SK-N-SH (cell line): ENCODE measurements around the gene BCAS3. TPM values are rescaled to one million over a fixed set of nuclear protein-coding genes. Genes with fewer than 3 reads are reported as not detected.

ENCODE experiments used
- CTCF ChIA-PET: fragments of 300-600, 350-600 bp; formaldehyde crosslinking; extraction: SDS; loops from one replicate; lab custom pipeline; 2021; lab: Yijun Ruan, JAX
- POLR2A ChIA-PET: fragments of 350-600 bp; sonication (Branson Sonifier 250); formaldehyde crosslinking; extraction: SDS; loops from one replicate; lab custom pipeline; 2020; ENCODE audit warnings: antibody characterized with exemption, inconsistent platforms; lab: Yijun Ruan, JAX
- DNase-seq: peaks from one replicate; pipeline ENCODE4 v3.0.0; 2012
- H2AFZ ChIP-seq: fragments of 200-600 bp; sonication (generic); 2 replicates; pipeline ENCODE4 v1.8.1; 2016; ENCODE audit warnings: antibody characterized with exemption, mild to moderate bottlenecking, low read depth
- H3F3A ChIP-seq: fragments of 200-600 bp; sonication (generic); replicated peaks from 2 replicates; pipeline ENCODE3; 2016; ENCODE audit warnings: antibody characterized with exemption, mild to moderate bottlenecking; ENCODE audit not compliant: insufficient read depth
- H3K27ac ChIP-seq, 2 experiments: fragments of 200-500 bp in 1 of 2; fragments of 200-600 bp in 1 of 2; sonication (Bioruptor generic) in 1 of 2; sonication (generic), shearing (Covaris generic) in 1 of 2; 2 replicates each; pipeline versions ENCODE4 v1.5.1 to v1.6.1; 2014 to 2016; ENCODE audit warnings: low read depth in 2 of 2, inconsistent platforms in 1 of 2, low read length in 1 of 2, mild to moderate bottlenecking in 1 of 2, mixed read lengths in 1 of 2
- H3K27me3 ChIP-seq: fragments of 200-600 bp; sonication (generic), shearing (Covaris generic); 2 replicates; pipeline ENCODE4 v1.6.1; 2016; ENCODE audit warnings: mixed run types; ENCODE audit not compliant: insufficient read depth
- H3K36me3 ChIP-seq, 2 experiments: fragments of 200-500 bp in 1 of 2; fragments of 200-600 bp in 1 of 2; sonication (Bioruptor generic) in 1 of 2; sonication (generic) in 1 of 2; replicated peaks in 1 of 2; 2 replicates each; pipeline versions ENCODE3 to v1.5.1; 2014 to 2016; ENCODE audit warnings: low read length in 1 of 2, mild to moderate bottlenecking in 1 of 2; ENCODE audit not compliant: insufficient read depth in 2 of 2, control insufficient read depth in 1 of 2
- H3K4me1 ChIP-seq, 2 experiments: fragments of 200-500 bp in 1 of 2; fragments of 200-600 bp in 1 of 2; sonication (Bioruptor generic) in 1 of 2; sonication (generic), shearing (Covaris generic) in 1 of 2; 2 replicates each; pipeline versions ENCODE4 v1.5.1 to v1.6.1; 2014 to 2016; ENCODE audit warnings: low read depth in 1 of 2, low read length in 1 of 2, mixed run types in 1 of 2; ENCODE audit not compliant: insufficient read depth in 2 of 2, control insufficient read depth in 1 of 2
- H3K4me2 ChIP-seq: fragments of 200-600 bp; sonication (generic), shearing (Covaris generic); 2 replicates; pipeline ENCODE4 v1.6.1; 2017; ENCODE audit warnings: mixed run types
- H3K4me3 ChIP-seq, 2 experiments: fragments of 200-500 bp in 1 of 2; fragments of 200-600 bp in 1 of 2; sonication (Bioruptor generic) in 1 of 2; sonication (generic), shearing (Covaris generic) in 1 of 2; 2 replicates each; pipeline versions ENCODE4 v1.5.1 to v1.8.1; 2014 to 2016; ENCODE audit warnings: low read depth in 2 of 2, inconsistent platforms in 1 of 2, low read length in 1 of 2, mild to moderate bottlenecking in 1 of 2, mixed read lengths in 1 of 2, moderate library complexity in 1 of 2
- H3K79me2 ChIP-seq: fragments of 200-600 bp; sonication (generic); 2 replicates; pipeline ENCODE4 v1.8.1; 2017; ENCODE audit warnings: mild to moderate bottlenecking; ENCODE audit not compliant: insufficient read depth
- H3K9ac ChIP-seq: fragments of 200-600 bp; sonication (generic); 2 replicates; pipeline ENCODE4 v1.6.1; 2017; ENCODE audit warnings: mixed run types
- H3K9me2 ChIP-seq: fragments of 200-600 bp; sonication (generic); 2 replicates; pipeline ENCODE4 v1.6.1; 2017; ENCODE audit warnings: mixed run types
- H3K9me3 ChIP-seq: fragments of 200-600 bp; sonication (generic); 2 replicates; pipeline ENCODE4 v1.6.1; 2017; ENCODE audit warnings: mixed run types, mild to moderate bottlenecking, moderate library complexity
- H4K20me1 ChIP-seq: fragments of 200-600 bp; sonication (generic); 2 replicates; pipeline ENCODE4 v1.6.1; 2017; ENCODE audit warnings: mild to moderate bottlenecking, mixed run types; ENCODE audit not compliant: insufficient read depth
- ELF1 ChIP-seq: IDR thresholded peaks from 2 replicates; pipeline ENCODE4 v1.4.0; 2012
- EP300 ChIP-seq, 2 experiments: IDR thresholded peaks; 2 replicates each; pipeline versions ENCODE4 v1.4.0 to v1.6.1; 2012; ENCODE audit warnings: borderline replicate concordance in 1 of 2, low read depth in 1 of 2, low read length in 1 of 2
- FOXJ3 ChIP-seq: sonication (generic); formaldehyde crosslinking; IDR thresholded peaks from 2 replicates; pipeline ENCODE4 v1.5.1; 2020; ENCODE audit warnings: mild to moderate bottlenecking, missing genetic modification reagents
- FOXM1 ChIP-seq: IDR thresholded peaks from 2 replicates; pipeline ENCODE4 v1.4.0; 2012; ENCODE audit warnings: low read depth, mild to moderate bottlenecking
- GATA2 ChIP-seq: sonication (generic); formaldehyde crosslinking; IDR thresholded peaks from 2 replicates; pipeline ENCODE4 v1.5.0; 2020; ENCODE audit warnings: mild to moderate bottlenecking, missing genetic modification reagents
- MEF2A ChIP-seq: IDR thresholded peaks from 2 replicates; pipeline ENCODE4 v1.4.0; 2012; ENCODE audit warnings: low read depth, borderline replicate concordance
- POLR2AphosphoS5 ChIP-seq: IDR thresholded peaks from 2 replicates; pipeline ENCODE4 v1.6.1; 2012; ENCODE audit warnings: low read depth, low read length
- RFX5 ChIP-seq: IDR thresholded peaks from 2 replicates; pipeline ENCODE4 v1.6.1; 2012; ENCODE audit warnings: mild to moderate bottlenecking, improper control_type of control experiment, low read length
- YY1 ChIP-seq: IDR thresholded peaks from 2 replicates; pipeline ENCODE4 v1.4.0; 2012; ENCODE audit warnings: low read depth, mild to moderate bottlenecking
- WGBS: methylation state at CpG from one replicate; pipeline ENCODE4 v1.1.6; 2017; ENCODE audit warnings: low lambda C conversion rate; 5-methylcytosine and 5-hydroxymethylcytosine counted together
- polyA plus RNA-seq, 3 experiments: library from polyadenylated mRNA; depleted of rRNA; stranded (reverse); fragments of >200 nt; gene quantifications; 2 replicates each; pipeline ENCODE4 v1.2.3, GENCODE V29; 2012
- TF ChIP-seq, protein P1 (sequence below): fragments of 200-600 bp; sonication (generic); IDR thresholded peaks from 2 replicates; pipeline ENCODE4 v1.6.1; 2017; ENCODE audit warnings: antibody characterized with exemption, mild to moderate bottlenecking, moderate library complexity
- TF ChIP-seq, protein P2 (sequence below): IDR thresholded peaks from 2 replicates; pipeline ENCODE4; 2012

The BCAS3 gene
- polyA plus RNA-seq, 1 of the 3 experiments (the other 2 are of a cell fraction): 5.9 TPM

DNA sequence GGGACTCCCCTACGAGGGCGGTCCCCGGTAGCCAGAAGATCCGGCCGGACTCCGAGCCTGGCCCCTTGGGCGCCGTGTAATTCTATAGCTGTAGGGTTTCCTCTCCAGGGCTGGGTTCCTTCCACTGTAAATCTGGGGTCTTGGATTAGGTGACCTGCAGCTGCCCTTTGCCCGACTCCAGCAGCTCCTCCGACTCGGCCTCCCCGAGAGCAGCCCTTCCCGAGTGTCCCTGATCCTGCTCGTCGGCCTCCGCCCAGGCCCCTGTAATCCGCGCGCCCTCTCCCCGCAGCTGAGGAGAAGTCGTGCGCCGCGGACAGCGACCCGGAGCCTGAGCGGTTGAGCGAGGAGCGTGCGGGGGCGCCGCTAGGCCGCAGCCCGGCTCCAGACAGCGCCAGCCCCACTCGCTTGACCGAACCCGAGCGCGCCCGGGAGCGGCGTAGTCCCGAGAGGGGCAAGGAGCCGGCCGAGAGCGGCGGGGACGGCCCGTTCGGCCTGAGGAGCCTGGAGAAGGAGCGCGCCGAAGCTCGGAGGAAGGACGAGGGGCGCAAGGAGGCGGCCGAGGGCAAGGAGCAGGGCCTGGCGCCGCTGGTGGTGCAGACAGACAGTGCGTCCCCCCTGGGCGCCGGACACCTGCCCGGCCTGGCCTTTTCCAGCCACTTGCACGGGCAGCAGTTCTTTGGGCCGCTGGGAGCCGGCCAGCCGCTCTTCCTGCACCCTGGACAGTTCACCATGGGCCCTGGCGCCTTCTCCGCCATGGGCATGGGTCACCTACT, 727.4 kb downstream of the BCAS3 start:
- CTCF ChIA-PET: interaction anchor here (1.1 to 7.3 kb wide), 2 partner anchors 7 to 15 kb away, joined by 3 to 73 read pairs; no protein-coding TSS in a partner anchor

DNA sequence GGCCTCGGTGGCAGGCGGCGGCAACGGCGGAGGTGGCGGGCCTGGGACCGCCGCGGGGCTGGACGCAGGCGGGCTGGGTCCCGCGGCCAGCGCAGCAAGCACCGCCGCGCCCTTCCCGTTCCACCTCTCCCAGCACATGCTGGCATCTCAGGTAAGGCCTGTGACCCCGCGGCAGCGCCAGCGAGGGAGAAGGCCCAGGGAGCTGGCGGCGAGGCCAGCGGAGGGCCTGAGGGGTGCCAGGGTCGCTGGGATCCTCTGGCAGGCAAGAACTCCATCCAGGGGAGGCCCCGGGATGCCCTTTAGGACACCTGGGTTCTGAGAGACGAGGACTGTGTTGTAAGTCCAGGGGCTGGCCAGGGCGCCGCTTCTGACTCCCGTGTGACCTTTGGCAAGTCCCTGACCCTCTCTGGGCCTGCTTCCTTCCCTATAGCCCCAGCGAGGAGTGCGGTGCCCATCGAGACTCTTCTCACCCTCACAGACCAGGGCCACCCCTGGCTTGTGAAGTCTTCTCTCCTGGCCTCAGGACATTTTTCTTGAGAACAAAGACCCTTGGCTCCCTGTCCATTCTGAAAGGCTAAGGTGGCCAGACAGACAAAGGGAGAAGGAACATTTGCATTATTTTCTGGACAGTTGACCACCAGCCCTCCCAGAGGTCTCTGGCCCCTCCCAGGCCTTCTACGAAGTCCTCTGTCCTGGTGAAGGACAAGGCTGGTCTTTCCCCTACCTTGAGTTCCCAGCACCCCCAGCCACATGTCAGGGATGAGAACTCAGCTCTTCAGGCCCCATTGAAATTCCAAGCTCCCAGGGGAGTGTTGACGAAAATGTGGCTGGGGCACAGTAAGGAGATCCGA, 728.3 kb downstream of the BCAS3 start:
- ChIA-PET POLR2A (no interaction called here), CTCF (interaction anchor here (0.9 to 16.4 kb wide), 4 partner anchors 9 to 685 kb away, joined by 3 to 318 read pairs (median 6); no protein-coding TSS in a partner anchor)
- no peak overlapping the region for H3K9ac ChIP-seq
- no peak overlapping the region; a peak in 1 of 4 replicates for H3K4me3 ChIP-seq
- DNase-seq: peak; percentile 36
- H3K9me2 ChIP-seq: no peaks in the 10 kb centered on the region
- peaks cover 21 to 43% of the 10 kb centered on the region in 2 experiments for H3K4me1 ChIP-seq
- H3K79me2 ChIP-seq: peaks cover 67% of the 10 kb centered on the region
- no peak overlapping the region for H2AFZ ChIP-seq
- H3F3A ChIP-seq: peaks cover 47% of the 10 kb centered on the region
- H3K27ac ChIP-seq: peak overlapping the region in 1 of 2 experiments; percentile 41; a peak in 2 of 4 replicates
- peaks cover 67% of the 10 kb centered on the region in 2 experiments for H3K36me3 ChIP-seq
- 94% methylated on average over 32 of the region's 37 CpGs for WGBS
- peak overlapping the region; percentile 66; the same call in 1 of the 2 replicates for H3K4me2 ChIP-seq
- TF ChIP-seq EP300 (IDR thresholded peaks at IDR 0.05; ENCODE audit: borderline replicate concordance in 1 of 2, low read depth in 1 of 2, low read length in 1 of 2): no peak
- TF ChIP-seq POLR2AphosphoS5: peak; percentile 14; the same call in 1 of the 2 replicates
- peaks cover 65% of the 10 kb centered on the region for H4K20me1 ChIP-seq
- no peaks in the 10 kb centered on the region for H3K9me3 ChIP-seq
- no peaks in the 10 kb centered on the region for H3K27me3 ChIP-seq

More for the DNA sequence above, 727.4 kb downstream of the BCAS3 start:
- peak; percentile 31 for DNase-seq
- peaks cover 74% of the 10 kb centered on the region for H3K79me2 ChIP-seq
- peak overlapping the region; percentile 95; the same call in 1 of the 2 replicates for H3K4me2 ChIP-seq
- 98% methylated on average over 66 of the region's 71 CpGs for WGBS
- POLR2A ChIA-PET: interaction anchor here (1.1 kb wide), 1 partner anchor 167 kb away, joined by 3 read pairs; no protein-coding TSS in a partner anchor
- peaks cover 21 to 43% of the 10 kb centered on the region in 2 experiments for H3K4me1 ChIP-seq
- no peak overlapping the region for H2AFZ ChIP-seq
- peaks cover 67 to 70% of the 10 kb centered on the region in 2 experiments for H3K36me3 ChIP-seq
- H3K4me3 ChIP-seq: no peak overlapping the region; a peak in 1 of 4 replicates
- H3F3A ChIP-seq: peaks cover 40% of the 10 kb centered on the region
- no peaks in the 10 kb centered on the region for H3K9me2 ChIP-seq
- no peak overlapping the region for H3K9ac ChIP-seq
- H4K20me1 ChIP-seq: peaks cover 65% of the 10 kb centered on the region
- H3K9me3 ChIP-seq: no peaks in the 10 kb centered on the region
- no peak overlapping the region; a peak in 2 of 4 replicates for H3K27ac ChIP-seq
- no peaks in the 10 kb centered on the region for H3K27me3 ChIP-seq
- TF ChIP-seq ELF1: no peak
- TF ChIP-seq RFX5: no peak
- TF ChIP-seq, protein P1, sequence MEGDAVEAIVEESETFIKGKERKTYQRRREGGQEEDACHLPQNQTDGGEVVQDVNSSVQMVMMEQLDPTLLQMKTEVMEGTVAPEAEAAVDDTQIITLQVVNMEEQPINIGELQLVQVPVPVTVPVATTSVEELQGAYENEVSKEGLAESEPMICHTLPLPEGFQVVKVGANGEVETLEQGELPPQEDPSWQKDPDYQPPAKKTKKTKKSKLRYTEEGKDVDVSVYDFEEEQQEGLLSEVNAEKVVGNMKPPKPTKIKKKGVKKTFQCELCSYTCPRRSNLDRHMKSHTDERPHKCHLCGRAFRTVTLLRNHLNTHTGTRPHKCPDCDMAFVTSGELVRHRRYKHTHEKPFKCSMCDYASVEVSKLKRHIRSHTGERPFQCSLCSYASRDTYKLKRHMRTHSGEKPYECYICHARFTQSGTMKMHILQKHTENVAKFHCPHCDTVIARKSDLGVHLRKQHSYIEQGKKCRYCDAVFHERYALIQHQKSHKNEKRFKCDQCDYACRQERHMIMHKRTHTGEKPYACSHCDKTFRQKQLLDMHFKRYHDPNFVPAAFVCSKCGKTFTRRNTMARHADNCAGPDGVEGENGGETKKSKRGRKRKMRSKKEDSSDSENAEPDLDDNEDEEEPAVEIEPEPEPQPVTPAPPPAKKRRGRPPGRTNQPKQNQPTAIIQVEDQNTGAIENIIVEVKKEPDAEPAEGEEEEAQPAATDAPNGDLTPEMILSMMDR: no peak
- no peak for TF ChIP-seq MEF2A
- TF ChIP-seq, protein P2, sequence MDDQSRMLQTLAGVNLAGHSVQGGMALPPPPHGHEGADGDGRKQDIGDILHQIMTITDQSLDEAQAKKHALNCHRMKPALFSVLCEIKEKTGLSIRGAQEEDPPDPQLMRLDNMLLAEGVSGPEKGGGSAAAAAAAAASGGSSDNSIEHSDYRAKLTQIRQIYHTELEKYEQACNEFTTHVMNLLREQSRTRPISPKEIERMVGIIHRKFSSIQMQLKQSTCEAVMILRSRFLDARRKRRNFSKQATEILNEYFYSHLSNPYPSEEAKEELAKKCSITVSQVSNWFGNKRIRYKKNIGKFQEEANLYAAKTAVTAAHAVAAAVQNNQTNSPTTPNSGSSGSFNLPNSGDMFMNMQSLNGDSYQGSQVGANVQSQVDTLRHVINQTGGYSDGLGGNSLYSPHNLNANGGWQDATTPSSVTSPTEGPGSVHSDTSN: no peak
- no peak for TF ChIP-seq FOXJ3 (CRISPR knock-in tag)
- TF ChIP-seq FOXM1: no peak
- TF ChIP-seq GATA2 (CRISPR knock-in tag): no peak
- no peak for TF ChIP-seq POLR2AphosphoS5
- TF ChIP-seq YY1: no peak
- TF ChIP-seq, all 33 proteins: peak for 0
